IMR-90 (cell line): ENCODE measurements around the gene DNM3. TPM values are rescaled to one million over a fixed set of nuclear protein-coding genes. Genes with fewer than 3 reads are reported as not detected.
A peak's percentile ranks its signal among the peaks of the same experiment; 100 is the strongest.

Experiments
- ATAC-seq: fragments of 200-7000 bp; cut with Tn5 transposase; 2 replicates; pipeline ENCODE4 v1.9.1; 2020; ENCODE audit warnings: low read depth, mild to moderate bottlenecking, moderate library complexity
- BruUV-seq: library from RNA; stranded (reverse); fragments of 400-500 nt; replicated peaks from 2 replicates; lab custom pipeline; 2021; lab: Mats Ljungman, UMichigan
- CTCF ChIA-PET: fragments of 300-600 bp; formaldehyde crosslinking; extraction: SDS; loops from one replicate; lab custom pipeline; 2021; ENCODE audit warnings: antibody characterized with exemption; lab: Yijun Ruan, JAX
- POLR2A ChIA-PET: fragments of 300-600 bp; sonication (Branson Sonifier 250); formaldehyde crosslinking; loops from one replicate; lab custom pipeline; 2022; ENCODE audit warnings: antibody characterized with exemption; ENCODE audit not compliant: unreplicated experiment; lab: Charles Lee
- DNase-seq: peaks from one replicate; pipeline ENCODE4 v3.0.0; 2013
- H2AFZ ChIP-seq: replicated peaks from 2 replicates; pipeline ENCODE3; 2013; ENCODE audit warnings: low read length, mild to moderate bottlenecking; ENCODE audit not compliant: poor library complexity
- H2AK5ac ChIP-seq: 2 replicates; pipeline ENCODE4 v1.6.1; 2013; ENCODE audit warnings: low read depth, low read length, inconsistent platforms
- H2AK9ac ChIP-seq: replicated peaks from 2 replicates; pipeline ENCODE3; 2013; ENCODE audit warnings: mild to moderate bottlenecking, low read depth, low read length, moderate library complexity; ENCODE audit not compliant: poor library complexity
- H2BK120ac ChIP-seq: 2 replicates; pipeline ENCODE4 v1.6.1; 2013; ENCODE audit warnings: low read depth, low read length, inconsistent platforms
- H2BK15ac ChIP-seq: 3 replicates; pipeline ENCODE4 v1.6.1; 2013; ENCODE audit warnings: low read depth, low read length, inconsistent platforms
- H2BK20ac ChIP-seq: 2 replicates; pipeline ENCODE4 v1.6.1; 2013; ENCODE audit warnings: low read depth, mild to moderate bottlenecking, inconsistent platforms, low read length, moderate library complexity
- H2BK5ac ChIP-seq: 2 replicates; pipeline ENCODE4 v1.6.1; 2013; ENCODE audit warnings: mild to moderate bottlenecking, low read depth, low read length, inconsistent platforms; ENCODE audit not compliant: poor library complexity, severe bottlenecking
- H3K14ac ChIP-seq: replicated peaks from 2 replicates; pipeline ENCODE4 v1.6.1; 2013; ENCODE audit warnings: low read depth, low read length, inconsistent platforms
- H3K18ac ChIP-seq: 2 replicates; pipeline ENCODE4 v1.6.1; 2013; ENCODE audit warnings: low read depth, low read length, control low read depth
- H3K23ac ChIP-seq: 2 replicates; pipeline ENCODE4 v1.6.1; 2013; ENCODE audit warnings: low read depth, low read length, inconsistent platforms
- H3K27ac ChIP-seq: 2 replicates; pipeline ENCODE4 v1.5.1; 2013; ENCODE audit warnings: mild to moderate bottlenecking, control low read depth, low read length; ENCODE audit not compliant: insufficient read depth
- H3K27me3 ChIP-seq: 2 replicates; pipeline ENCODE4 v1.6.1; 2013; ENCODE audit warnings: low read length; ENCODE audit not compliant: control insufficient read depth, insufficient read depth
- H3K36me3 ChIP-seq: 2 replicates; pipeline ENCODE4 v1.6.1; 2013; ENCODE audit warnings: low read length, mixed read lengths; ENCODE audit not compliant: control insufficient read depth, insufficient read depth
- H3K4ac ChIP-seq: 2 replicates; pipeline ENCODE4 v1.6.1; 2013; ENCODE audit warnings: low read depth, low read length, inconsistent platforms
- H3K4me1 ChIP-seq: 2 replicates; pipeline ENCODE4 v1.6.1; 2013; ENCODE audit warnings: low read length, mixed read lengths; ENCODE audit not compliant: control insufficient read depth, insufficient read depth
- H3K4me2 ChIP-seq: 2 replicates; pipeline ENCODE4 v1.6.1; 2013; ENCODE audit warnings: low read depth, mild to moderate bottlenecking, control low read depth, low read length, moderate library complexity
- H3K4me3 ChIP-seq: 2 replicates; pipeline ENCODE4 v1.5.1; 2013; ENCODE audit warnings: low read depth, mild to moderate bottlenecking, control low read depth, low read length, moderate library complexity; ENCODE audit not compliant: insufficient read depth
- H3K56ac ChIP-seq: 2 replicates; pipeline ENCODE4 v1.6.1; 2013; ENCODE audit warnings: low read length, inconsistent platforms; ENCODE audit not compliant: insufficient read depth; ENCODE audit errors: extremely low read depth
- H3K79me1 ChIP-seq, 2 experiments: 2 replicates each; pipeline ENCODE4 v1.6.1; 2013; ENCODE audit warnings: low read length in 2 of 2, inconsistent platforms in 1 of 2, low read depth in 1 of 2
- H3K9ac ChIP-seq: 2 replicates; pipeline ENCODE4 v1.6.1; 2013; ENCODE audit warnings: low read depth, low read length, control low read depth
- H3K9me1 ChIP-seq: 2 replicates; pipeline ENCODE4 v1.6.1; 2013; ENCODE audit warnings: low read length, inconsistent platforms; ENCODE audit not compliant: insufficient read depth
- H3K9me3 ChIP-seq: 2 replicates; pipeline ENCODE4 v1.6.1; 2013; ENCODE audit warnings: low read length; ENCODE audit not compliant: control insufficient read depth, insufficient read depth
- H4K20me1 ChIP-seq: 2 replicates; pipeline ENCODE4 v1.6.1; 2013; ENCODE audit warnings: low read length, inconsistent platforms; ENCODE audit not compliant: insufficient read depth
- H4K5ac ChIP-seq: 2 replicates; pipeline ENCODE4 v1.6.1; 2013; ENCODE audit warnings: mild to moderate bottlenecking, low read depth, low read length, control low read depth
- H4K8ac ChIP-seq, 2 experiments: 2 replicates each; pipeline ENCODE4 v1.6.1; 2013; ENCODE audit warnings: low read depth in 2 of 2, low read length in 2 of 2, control low read depth in 1 of 2, inconsistent platforms in 1 of 2
- H4K91ac ChIP-seq: 2 replicates; pipeline ENCODE4 v1.6.1; 2013; ENCODE audit warnings: low read depth, low read length, inconsistent platforms; ENCODE audit not compliant: insufficient read depth
- BHLHE40 ChIP-seq: fragments of 150-350 bp; IDR thresholded peaks from 2 replicates; pipeline ENCODE4 v1.6.1; 2016; ENCODE audit warnings: mild to moderate bottlenecking, low read depth, low read length
- CEBPB ChIP-seq: IDR thresholded peaks from 2 replicates; pipeline ENCODE4 v1.6.1; 2012; ENCODE audit warnings: low read depth, low read length, improper control_type of control experiment
- CHD1 ChIP-seq: IDR thresholded peaks from 2 replicates; pipeline ENCODE4 v1.6.1; 2012; ENCODE audit warnings: low read depth, low read length, improper control_type of control experiment
- CTCF ChIP-seq: conservative IDR thresholded peaks from 2 replicates; pipeline ENCODE4 v1.5.1; 2012; ENCODE audit warnings: mild to moderate bottlenecking, low read depth, low read length, improper control_type of control experiment
- ELK1 ChIP-seq: fragments of 150-350 bp; IDR thresholded peaks from 2 replicates; pipeline ENCODE4 v1.6.1; 2016; ENCODE audit warnings: low read depth, mild to moderate bottlenecking, low read length, moderate library complexity, borderline replicate concordance
- FOS ChIP-seq: fragments of 150-350 bp; IDR thresholded peaks from 2 replicates; pipeline ENCODE4 v1.6.1; 2016; ENCODE audit warnings: low read depth, low read length
- MAFK ChIP-seq: IDR thresholded peaks from 2 replicates; pipeline ENCODE4 v1.6.1; 2012; ENCODE audit warnings: low read depth, low read length, improper control_type of control experiment
- MAZ ChIP-seq: IDR thresholded peaks from 2 replicates; pipeline ENCODE4 v1.6.1; 2012; ENCODE audit warnings: low read depth, mild to moderate bottlenecking, low read length, improper control_type of control experiment, moderate library complexity, borderline replicate concordance
- MXI1 ChIP-seq: IDR thresholded peaks from 2 replicates; pipeline ENCODE4 v1.6.1; 2012; ENCODE audit warnings: low read depth, mild to moderate bottlenecking, low read length, moderate library complexity, borderline replicate concordance
- NFE2L2 ChIP-seq: fragments of 150-350 bp; IDR thresholded peaks from 2 replicates; pipeline ENCODE4 v1.6.1; 2016; ENCODE audit warnings: low read depth, mild to moderate bottlenecking, low read length
- POLR2A ChIP-seq: IDR thresholded peaks from 2 replicates; pipeline ENCODE4 v1.6.1; 2012; ENCODE audit warnings: mild to moderate bottlenecking, low read depth, low read length
- RAD21 ChIP-seq: IDR thresholded peaks from 2 replicates; pipeline ENCODE4 v1.6.1; 2012; ENCODE audit warnings: low read length, improper control_type of control experiment
- RCOR1 ChIP-seq: IDR thresholded peaks from 2 replicates; pipeline ENCODE4 v1.6.1; 2012; ENCODE audit warnings: mild to moderate bottlenecking, low read length, improper control_type of control experiment; ENCODE audit not compliant: insufficient replicate concordance
- RFX5 ChIP-seq: IDR thresholded peaks from 2 replicates; pipeline ENCODE4 v1.8.0; 2012; ENCODE audit warnings: low read depth, mild to moderate bottlenecking, low read length, moderate library complexity
- SMC3 ChIP-seq: fragments of 150-350 bp; IDR thresholded peaks from 2 replicates; pipeline ENCODE4 v1.6.1; 2016; ENCODE audit warnings: low read depth, mild to moderate bottlenecking, antibody characterized with exemption, low read length, moderate library complexity
- USF2 ChIP-seq: fragments of 150-350 bp; IDR thresholded peaks from 2 replicates; pipeline ENCODE4 v1.6.1; 2017; ENCODE audit warnings: mild to moderate bottlenecking, antibody characterized with exemption, low read length, low read depth
- dilution Hi-C: fragments of 300-500 bp; cut with HindIII; formaldehyde crosslinking; loops from one replicate; pipeline ENCODE4 v1.14.3; 2018; ENCODE audit warnings: low sequenced_read_pairs; ENCODE audit not compliant: unreplicated experiment
- in situ Hi-C: fragments of 300-500 bp; cut with MboI; formaldehyde crosslinking; loops from 3 replicates; pipeline ENCODE4 v1.14.3; 2019; ENCODE audit warnings: low sequenced_read_pairs, inconsistent platforms, mixed read lengths
- intact Hi-C: fragments of 100-400 bp; cut with micrococcal nuclease; formaldehyde crosslinking; loops from 2 replicates; pipeline ENCODE4 v1.10.0; 2022
- polyA plus RNA-seq, 3 experiments: library from polyadenylated mRNA; depleted of rRNA; stranded (reverse); fragments of >200 nt; gene quantifications; 2 replicates each; pipeline ENCODE4 v1.2.3, GENCODE V29; 2012; ENCODE audit warnings: low replicate concordance in 1 of 3
- total RNA-seq: library from RNA; depleted of rRNA; stranded (reverse); fragments of >200 nt; gene quantifications from 2 replicates; pipeline ENCODE4 v1.2.3, GENCODE V29; 2012

The DNM3 gene
- total and polyA plus RNA-seq, 2 of the 4 experiments (the other 2 are of a cell fraction), result 0.36 TPM

GRCh38 chr1:172041102-172041501, 199.8 kb downstream of the DNM3 start:
- Histone ChIP-seq H2BK5ac (no peak overlapping the region), H2AFZ (no peak overlapping the region), H3K4me1 (peaks cover 2% of the 10 kb centered on the region), H3K4ac (peak overlapping the region; percentile 49), H3K4me3 (no peak overlapping the region), H3K27me3 (no peaks in the 10 kb centered on the region), H3K23ac (peak overlapping the region; percentile 45; the same call in 1 of the 2 replicates), H2BK120ac (peak overlapping the region; percentile 83), H4K8ac (peak overlapping the region in 1 of 2 experiments; percentile 70; a peak in 1 of 4 replicates), H2BK15ac (0 out of 3 replicates have a peak overlapping the region, but pooled peaks have one; percentile 15), H3K4me2 (no peak overlapping the region), H2BK20ac (peak overlapping the region; percentile 54), H3K79me1 (no peaks in the 10 kb centered on the region), H2AK9ac (no peak overlapping the region), H3K27ac (no peak overlapping the region), H3K9ac (no peak overlapping the region), H2AK5ac (0 out of 2 replicates have a peak overlapping the region, but pooled peaks have one; percentile 23), H3K18ac (no peak overlapping the region), H3K56ac (no peak overlapping the region), H3K9me1 (peaks cover 8% of the 10 kb centered on the region; the same call in 1 of the 2 replicates), H3K9me3 (no peaks in the 10 kb centered on the region), H4K5ac (no peak overlapping the region), H4K20me1 (no peaks in the 10 kb centered on the region), H3K14ac (peak overlapping the region; percentile 31; the same call in 1 of the 2 replicates), H4K91ac (peak overlapping the region; percentile 48; the same call in 1 of the 2 replicates), H3K36me3 (no peaks in the 10 kb centered on the region)
- no peak for ATAC-seq
- intact Hi-C loops (loop anchor here (1.0 to 5.0 kb wide), 4 partner anchors 96 to 401 kb away; partner anchors contain the start of gene PIGC), dilution Hi-C loops (no loop called here), in situ Hi-C loops (no loop called here)
- POLR2A ChIA-PET, result no interaction called here
- BruUV-seq, result no TSS peak
- no peak for TF ChIP-seq CEBPB
- no peak for TF ChIP-seq MAFK
- TF ChIP-seq SMC3, result no peak
- TF ChIP-seq RCOR1, result no peak
- no peak for TF ChIP-seq CTCF
- no peak for TF ChIP-seq CHD1
- TF ChIP-seq USF2, result no peak
- no peak for TF ChIP-seq BHLHE40
- no peak for TF ChIP-seq RAD21
- no peak for TF ChIP-seq RFX5
- TF ChIP-seq MXI1, result no peak
- TF ChIP-seq MAZ, result no peak
- TF ChIP-seq FOS, result no peak
- no peak for TF ChIP-seq POLR2A
- TF ChIP-seq NFE2L2, result no peak
- no peak for TF ChIP-seq ELK1
- DNase-seq, result no peak
- CTCF ChIA-PET, result interaction anchor here (1.3 kb wide), 1 partner anchor 9 kb away, joined by 3 read pairs; no protein-coding TSS in a partner anchor
